Inflammatory macrophage treated with lipopolysaccharide for 4 hours (primary cell): ENCODE measurements around the gene YPEL2.

Source experiments
- DNase-seq: peaks from one replicate; pipeline ENCODE4 v3.0.0-alpha.2; 2020

Gene YPEL2

GRCh38 chr17:59331929-59332748 is 684 bp downstream of the YPEL2 start:
- DNase-seq = peak; percentile 51

GRCh38 chr17:59332749-59333377 is 1.4 kb downstream of the YPEL2 start:
- DNase-seq = peak; percentile 63

GRCh38 chr17:59333836-59334235 is 2.4 kb downstream of the YPEL2 start:
- DNase-seq = no peak

GRCh38 chr17:59335685-59336084 is 4.2 kb downstream of the YPEL2 start:
- DNase-seq = no peak

GRCh38 chr17:59337741-59338299 is 6.4 kb downstream of the YPEL2 start:
- DNase-seq = no peak

- no peak for DNase-seq
Measured at GRCh38 chr17:59338498-59338897, 7.0 kb downstream of the YPEL2 start.

GRCh38 chr17:59341922-59342321 is 10.5 kb downstream of the YPEL2 start:
- no peak for DNase-seq

- DNase-seq = no peak
Measured at GRCh38 chr17:59342681-59343131, 11.3 kb downstream of the YPEL2 start.

GRCh38 chr17:59345476-59345875 is 14.0 kb downstream of the YPEL2 start:
- no peak for DNase-seq

- no peak for DNase-seq
Measured at GRCh38 chr17:59346341-59346740, 14.9 kb downstream of the YPEL2 start.

- no peak for DNase-seq
Measured at GRCh38 chr17:59346876-59347407, 15.5 kb downstream of the YPEL2 start.

- peak; percentile 31 for DNase-seq
Measured at GRCh38 chr17:59347975-59348391, 16.5 kb downstream of the YPEL2 start.

GRCh38 chr17:59349178-59349577 is 17.7 kb downstream of the YPEL2 start:
- DNase-seq = no peak

- no peak for DNase-seq
Measured at GRCh38 chr17:59353106-59353854, 21.8 kb downstream of the YPEL2 start.

- DNase-seq = no peak
Measured at GRCh38 chr17:59353936-59354755, 22.7 kb downstream of the YPEL2 start.

- DNase-seq = no peak
Measured at GRCh38 chr17:59355030-59355701, 23.7 kb downstream of the YPEL2 start.

GRCh38 chr17:59355702-59356325 is 24.4 kb downstream of the YPEL2 start:
- DNase-seq = no peak

GRCh38 chr17:59356543-59357218 is 25.2 kb downstream of the YPEL2 start:
- DNase-seq = no peak

- DNase-seq = no peak
Measured at GRCh38 chr17:59357219-59357697, 25.8 kb downstream of the YPEL2 start.

- no peak for DNase-seq
Measured at GRCh38 chr17:59357929-59358328, 26.5 kb downstream of the YPEL2 start.
